HEK293T (cell line): ENCODE measurements around the gene MAP3K5.

ENCODE experiments used
- CTBP1 ChIP-seq: fragments of 450-650 bp; IDR thresholded peaks from 2 replicates; pipeline ENCODE4 v1.6.1; 2016; ENCODE audit warnings: borderline replicate concordance
- NFRKB ChIP-seq: fragments of 450-650 bp; IDR thresholded peaks from 2 replicates; pipeline ENCODE4 v1.6.1; 2016; ENCODE audit warnings: mild to moderate bottlenecking, moderate library complexity
- SUZ12 ChIP-seq: fragments of 450-650 bp; IDR thresholded peaks from 2 replicates; pipeline ENCODE4 v1.6.1; 2016; ENCODE audit warnings: mild to moderate bottlenecking

- no peak for TF ChIP-seq NFRKB
- TF ChIP-seq SUZ12, result no peak
- no peak for TF ChIP-seq CTBP1
These were observed 215.5 kb downstream of the MAP3K5 start for GRCh38 chr6:136576821-136577220.
